ENCODE results near the gene CYB561D2. TPM values are rescaled to one million over a fixed set of nuclear protein-coding genes. Genes with fewer than 3 reads are reported as not detected.

CYB561D2 gene
- total and polyA plus RNA-seq, 10 of the 15 experiments (the other 5 are each of a cell fraction or from before 2014, with no cell fraction given) = 7.6 to 39.2 (median 18.8) TPM

GRCh38 chr3:50359760-50360110 is 9.1 kb downstream of the CYB561D2 start:
- peaks cover 3 to 17% of the 10 kb centered on the region in 2 experiments; a peak in 2 of 4 replicates for H3K36me3 ChIP-seq (ENCODE audit: control insufficient read depth in 2 of 2, insufficient read depth in 2 of 2, low read length in 1 of 2)
- peak overlapping the region; percentile 49 for H3K4me3 ChIP-seq
- DNase-seq (ENCODE audit: low read depth, low spot score) = no peak
- no peaks in the 10 kb centered on the region for H3K9me3 ChIP-seq (replicated peaks; ENCODE audit: control insufficient read depth, insufficient read depth, low read length)
- 8% methylated on average over 8 of the region's 8 CpGs for WGBS (ENCODE audit: insufficient coverage, insufficient replicate concordance, low lambda C conversion rate, missing lambda C conversion rate)
- H4K20me1 ChIP-seq (ENCODE audit: control insufficient read depth, insufficient read depth) = peaks cover 2% of the 10 kb centered on the region; the same call in 1 of the 2 replicates
- H3K79me2 ChIP-seq (ENCODE audit: control insufficient read depth, insufficient read depth, low read length) = peaks cover 33% of the 10 kb centered on the region
- peak; percentile 20 for ATAC-seq
- peaks cover 18% of the 10 kb centered on the region for H3K4me1 ChIP-seq (ENCODE audit: control insufficient read depth, insufficient read depth, low read length)
- ChIA-PET POLR2A (interaction anchor here (0.6 to 3.2 kb wide), 3 partner anchors 10 to 227 kb away, joined by 3 to 24 read pairs (median 5); partner anchors contain the start of genes CYB561D2 and NPRL2), CTCF (interaction anchor here (0.9 kb wide), 1 partner anchor 195 kb away, joined by 4 read pairs; no protein-coding TSS in a partner anchor), SMC1A (ENCODE audit: uncharacterized antibody, unreplicated experiment) (interaction anchor here (0.8 to 1.0 kb wide), 2 partner anchors 10 to 23 kb away, joined by 4 read pairs; partner anchors contain the start of genes CYB561D2 and NPRL2), RAD21 (ENCODE audit: unreplicated experiment) (interaction anchor here (0.6 kb wide), 1 partner anchor 23 kb away, joined by 3 read pairs; no protein-coding TSS in a partner anchor)
- peak overlapping the region; percentile 82 for H3K4me2 ChIP-seq (ENCODE audit: control insufficient read depth, insufficient read depth)
- in situ Hi-C loops (cut with MboI) = loop anchor here (10.0 kb wide), 1 partner anchor 1025 kb away; the partner anchor contains the start of gene MANF
- intact Hi-C loops (cut with micrococcal nuclease; ENCODE audit: unreplicated experiment) = loop anchor here (1.0 kb wide), 1 partner anchor 8 kb away; no protein-coding TSS in a partner anchor
- H3K27me3 ChIP-seq (replicated peaks in 1 of 2; ENCODE audit: control insufficient read depth in 2 of 2, insufficient read depth in 2 of 2, low read length in 1 of 2) = no peaks in the 10 kb centered on the region
- no peak overlapping the region for H3K9ac ChIP-seq (ENCODE audit: control insufficient read depth, insufficient read depth, low read length)
- H2AFZ ChIP-seq (ENCODE audit: control insufficient read depth, low read depth, low read length) = peak overlapping the region; percentile 99
- no TSS peak for BruUV-seq (replicated peaks)
- FAIRE-seq = no peak
- H3K27ac ChIP-seq (ENCODE audit: control insufficient read depth, insufficient read depth) = no peak overlapping the region
- no peak for TF ChIP-seq POLR2AphosphoS2 (IDR thresholded peaks at IDR 0.05; ENCODE audit: low read depth, low read length)
- no peak for TF ChIP-seq ATF7 (IDR thresholded peaks at IDR 0.05; ENCODE audit: low read depth)
- TF ChIP-seq MTA3 (IDR thresholded peaks at IDR 0.05; ENCODE audit: borderline replicate concordance, low read length) = no peak
- no peak for TF ChIP-seq BCLAF1 (IDR thresholded peaks at IDR 0.05)
- no peak for TF ChIP-seq ZZZ3 (IDR thresholded peaks at IDR 0.05; ENCODE audit: control insufficient read depth, insufficient read length, low read depth)
- no peak for TF ChIP-seq HDAC6 (IDR thresholded peaks at IDR 0.05; ENCODE audit: unreplicated experiment)
- TF ChIP-seq PAX8 (IDR thresholded peaks at IDR 0.05) = no peak
- TF ChIP-seq ESRRA (IDR thresholded peaks at IDR 0.05; ENCODE audit: low read length) = no peak
- no peak for TF ChIP-seq SIX5 (IDR thresholded peaks at IDR 0.05; ENCODE audit: low read depth, low read length, severe bottlenecking)
- TF ChIP-seq CBX5 (IDR thresholded peaks at IDR 0.05; ENCODE audit: low read depth) = no peak
- no peak for TF ChIP-seq RBBP5 (conservative IDR thresholded peaks at IDR 0.05)
- no peak for TF ChIP-seq PKNOX1 (IDR thresholded peaks at IDR 0.05)
- no peak for TF ChIP-seq MXI1 (IDR thresholded peaks at IDR 0.05; ENCODE audit: low read depth, low read length)
- TF ChIP-seq NKRF (conservative IDR thresholded peaks at IDR 0.05) = no peak
- TF ChIP-seq, protein P1, sequence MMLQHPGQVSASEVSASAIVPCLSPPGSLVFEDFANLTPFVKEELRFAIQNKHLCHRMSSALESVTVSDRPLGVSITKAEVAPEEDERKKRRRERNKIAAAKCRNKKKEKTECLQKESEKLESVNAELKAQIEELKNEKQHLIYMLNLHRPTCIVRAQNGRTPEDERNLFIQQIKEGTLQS (IDR thresholded peaks at IDR 0.05; ENCODE audit: borderline replicate concordance, extremely low read depth, low read depth, low read length) = no peak
- no peak for TF ChIP-seq RUNX3 (IDR thresholded peaks at IDR 0.05; ENCODE audit: low read length)
- TF ChIP-seq TBL1XR1 (IDR thresholded peaks at IDR 0.05; ENCODE audit: low read depth, low read length) = no peak
- no peak for TF ChIP-seq HDAC2 (IDR thresholded peaks at IDR 0.05)
- TF ChIP-seq CHD4 (IDR thresholded peaks at IDR 0.05) = no peak
- no peak for TF ChIP-seq TCF12 (IDR thresholded peaks at IDR 0.05; ENCODE audit: low read depth, low read length)

All from GM12878 (cell line).